ENCODE measurements around the gene LAMC1.

DNA sequence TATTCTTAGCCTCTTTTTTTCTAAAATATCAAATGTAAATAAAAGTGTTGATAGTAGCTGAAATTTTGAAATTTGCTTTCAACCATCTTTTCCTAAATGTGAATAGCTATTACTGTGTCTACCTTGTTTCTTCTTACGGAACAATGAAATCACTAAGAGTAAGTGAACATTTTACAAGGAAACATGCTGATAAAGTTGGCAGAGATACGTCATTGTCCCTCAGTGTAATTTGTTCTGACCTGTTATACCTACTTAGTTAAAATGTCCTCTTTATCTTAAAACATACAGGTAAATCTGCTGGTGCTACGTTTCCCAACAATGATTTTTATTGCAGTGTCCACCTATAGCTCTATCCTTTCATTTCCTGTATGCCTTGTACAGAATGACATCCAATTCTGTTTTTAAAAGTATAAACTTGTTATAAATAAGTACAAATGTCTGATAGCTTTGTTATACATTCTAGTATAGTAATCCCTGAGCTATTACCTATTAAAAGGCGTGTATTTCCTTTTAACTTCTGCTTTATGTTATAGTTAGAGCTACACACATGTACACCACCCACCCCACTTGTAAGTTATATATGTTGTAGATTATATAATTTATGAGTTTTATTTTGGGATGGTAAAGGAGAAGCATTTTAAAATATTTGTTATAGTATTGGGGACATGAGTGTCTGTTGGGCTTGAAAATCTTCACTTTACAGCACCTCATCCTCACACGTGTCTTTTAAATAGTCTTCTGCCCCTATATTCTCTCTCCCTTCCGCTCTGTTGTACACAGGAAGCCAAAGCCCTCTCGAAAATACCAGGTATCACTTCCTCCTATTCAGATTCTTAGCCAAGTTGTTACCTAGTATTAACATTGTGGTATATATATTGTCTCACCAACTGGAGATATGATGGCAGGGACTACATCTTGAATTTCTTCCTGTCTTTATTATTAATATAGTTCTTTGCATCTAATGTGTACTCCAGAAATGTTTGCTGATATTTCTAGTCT lies 25.2 kb downstream of the LAMC1 start:
- no peak for TF ChIP-seq POLR2A (IDR thresholded peaks at IDR 0.05; ENCODE audit: low read depth, low read length)
- TF ChIP-seq POLR2AphosphoS5 (IDR thresholded peaks at IDR 0.05; ENCODE audit: low read depth, low read length) = no peak
- TF ChIP-seq TAF1 (IDR thresholded peaks at IDR 0.05; ENCODE audit: borderline replicate concordance, low read depth, low read length) = no peak

Data from GM12892 (cell line).